Muscle layer of colon (tissue), 2 donors: Measurements from ENCODE around the gene PRDM16.

Experiments used
- H3K27ac ChIP-seq: one replicate; pipeline ENCODE4 v1.7.0; 2013; ENCODE audit warnings: low read depth, mild to moderate bottlenecking, low read length, moderate library complexity
- H3K27me3 ChIP-seq, 2 donors: one replicate each; pipeline ENCODE4 v1.7.0; 2013; ENCODE audit warnings: low read length in 2 of 2, mild to moderate bottlenecking in 2 of 2; ENCODE audit not compliant: insufficient read depth in 2 of 2, control insufficient read depth in 1 of 2
- H3K36me3 ChIP-seq: one replicate; pipeline ENCODE4 v1.7.0; 2013; ENCODE audit warnings: mild to moderate bottlenecking, low read length; ENCODE audit not compliant: insufficient read depth
- H3K4me1 ChIP-seq: one replicate; pipeline ENCODE4 v1.7.0; 2013; ENCODE audit warnings: mild to moderate bottlenecking, low read length; ENCODE audit not compliant: insufficient read depth
- H3K4me3 ChIP-seq, 2 donors: one replicate each; pipeline ENCODE4 v1.7.0; 2013; ENCODE audit warnings: low read length in 2 of 2, low read depth in 1 of 2, mild to moderate bottlenecking in 1 of 2, moderate library complexity in 1 of 2
- H3K9ac ChIP-seq: one replicate; pipeline ENCODE4 v1.7.0; 2013; ENCODE audit warnings: low read length
- H3K9me3 ChIP-seq: one replicate; pipeline ENCODE4 v1.7.0; 2013; ENCODE audit warnings: mild to moderate bottlenecking, low read length
- donor health status: abdominal sarcoma.
- donor health status: Adenocarcinoma of cecum.

The PRDM16 gene

GRCh38 chr1:3049164-3049563, 19.8 kb upstream of the PRDM16 start:
- H3K36me3 ChIP-seq = no peaks in the 10 kb centered on the region
- no peaks in the 10 kb centered on the region for H3K4me1 ChIP-seq
- no peaks in the 10 kb centered on the region for H3K9me3 ChIP-seq
- no peak overlapping the region for H3K9ac ChIP-seq
- H3K27me3 ChIP-seq = peaks cover 0 to 21% of the 10 kb centered on the region in 2 donors
- no peak overlapping the region for H3K27ac ChIP-seq
- H3K4me3 ChIP-seq = no peak overlapping the region

- peaks cover 0 to 21% of the 10 kb centered on the region in 2 donors for H3K27me3 ChIP-seq
- no peaks in the 10 kb centered on the region for H3K9me3 ChIP-seq
- H3K36me3 ChIP-seq = no peaks in the 10 kb centered on the region
- H3K4me1 ChIP-seq = no peaks in the 10 kb centered on the region
- H3K27ac ChIP-seq = no peak overlapping the region
- no peak overlapping the region for H3K9ac ChIP-seq
- no peak overlapping the region for H3K4me3 ChIP-seq
These were observed 19.1 kb upstream of the PRDM16 start for GRCh38 chr1:3049905-3050304.

- Histone ChIP-seq H3K4me3 (no peak overlapping the region), H3K9ac (no peak overlapping the region), H3K36me3 (no peaks in the 10 kb centered on the region), H3K27ac (no peak overlapping the region), H3K4me1 (no peaks in the 10 kb centered on the region), H3K27me3 (peaks cover 0 to 21% of the 10 kb centered on the region in 2 donors), H3K9me3 (no peaks in the 10 kb centered on the region)
These were observed 18.4 kb upstream of the PRDM16 start for GRCh38 chr1:3050603-3051002.

GRCh38 chr1:3051270-3052268, 17.4 kb upstream of the PRDM16 start:
- Histone ChIP-seq H3K9ac (no peak overlapping the region), H3K27me3 (peaks cover 0 to 22% of the 10 kb centered on the region in 2 donors), H3K9me3 (no peaks in the 10 kb centered on the region), H3K27ac (no peak overlapping the region), H3K4me3 (no peak overlapping the region), H3K4me1 (no peaks in the 10 kb centered on the region), H3K36me3 (no peaks in the 10 kb centered on the region)

GRCh38 chr1:3052501-3052900, 16.5 kb upstream of the PRDM16 start:
- Histone ChIP-seq H3K9ac (no peak overlapping the region), H3K9me3 (no peaks in the 10 kb centered on the region), H3K4me3 (no peak overlapping the region), H3K36me3 (no peaks in the 10 kb centered on the region), H3K27ac (no peak overlapping the region), H3K4me1 (no peaks in the 10 kb centered on the region), H3K27me3 (peaks cover 0 to 25% of the 10 kb centered on the region in 2 donors)

- Histone ChIP-seq H3K9me3 (no peaks in the 10 kb centered on the region), H3K27me3 (peaks cover under 1 to 25% of the 10 kb centered on the region in 2 donors), H3K36me3 (no peaks in the 10 kb centered on the region), H3K4me1 (no peaks in the 10 kb centered on the region), H3K27ac (no peak overlapping the region), H3K4me3 (no peak overlapping the region), H3K9ac (no peak overlapping the region)
These were observed 15.5 kb upstream of the PRDM16 start for GRCh38 chr1:3053366-3053980.

- Histone ChIP-seq H3K27me3 (peaks cover 3 to 25% of the 10 kb centered on the region in 2 donors), H3K9ac (no peak overlapping the region), H3K4me3 (no peak overlapping the region), H3K4me1 (no peaks in the 10 kb centered on the region), H3K36me3 (no peaks in the 10 kb centered on the region), H3K9me3 (no peaks in the 10 kb centered on the region), H3K27ac (no peak overlapping the region)
These were observed 15.0 kb upstream of the PRDM16 start for GRCh38 chr1:3053986-3054385.

GRCh38 chr1:3054474-3054873, 14.5 kb upstream of the PRDM16 start:
- H3K27me3 ChIP-seq = peaks cover 3 to 25% of the 10 kb centered on the region in 2 donors
- H3K27ac ChIP-seq = no peak overlapping the region
- no peak overlapping the region for H3K4me3 ChIP-seq
- H3K9me3 ChIP-seq = no peaks in the 10 kb centered on the region
- no peak overlapping the region for H3K9ac ChIP-seq
- no peaks in the 10 kb centered on the region for H3K4me1 ChIP-seq
- H3K36me3 ChIP-seq = no peaks in the 10 kb centered on the region

GRCh38 chr1:3055051-3055450, 14.0 kb upstream of the PRDM16 start:
- H3K9me3 ChIP-seq = no peaks in the 10 kb centered on the region
- H3K27me3 ChIP-seq = peaks cover 3 to 25% of the 10 kb centered on the region in 2 donors
- no peak overlapping the region for H3K9ac ChIP-seq
- H3K27ac ChIP-seq = no peak overlapping the region
- no peak overlapping the region for H3K4me3 ChIP-seq
- H3K36me3 ChIP-seq = no peaks in the 10 kb centered on the region
- no peaks in the 10 kb centered on the region for H3K4me1 ChIP-seq

- peaks cover 3 to 32% of the 10 kb centered on the region in 2 donors for H3K27me3 ChIP-seq
- H3K9ac ChIP-seq = no peak overlapping the region
- H3K36me3 ChIP-seq = no peaks in the 10 kb centered on the region
- H3K9me3 ChIP-seq = no peaks in the 10 kb centered on the region
- no peaks in the 10 kb centered on the region for H3K4me1 ChIP-seq
- no peak overlapping the region for H3K27ac ChIP-seq
- H3K4me3 ChIP-seq = no peak overlapping the region
These were observed 12.4 kb upstream of the PRDM16 start for GRCh38 chr1:3056641-3057040.

- H3K9ac ChIP-seq = no peak overlapping the region
- no peak overlapping the region for H3K27ac ChIP-seq
- no peaks in the 10 kb centered on the region for H3K9me3 ChIP-seq
- no peak overlapping the region for H3K4me3 ChIP-seq
- no peaks in the 10 kb centered on the region for H3K36me3 ChIP-seq
- H3K4me1 ChIP-seq = peaks cover 2% of the 10 kb centered on the region
- peaks cover 3 to 42% of the 10 kb centered on the region in 2 donors for H3K27me3 ChIP-seq
These were observed 10.6 kb upstream of the PRDM16 start for GRCh38 chr1:3058263-3059030.
